ENCODE results near the gene GFRA4.

Gene GFRA4

GRCh38 chr20:3645309-3646066 is 17.7 kb downstream of the GFRA4 start:
- H3K4me3 ChIP-seq (ENCODE audit: low read depth, low read length) = no peak overlapping the region
- no peak for DNase-seq (ENCODE audit: low read depth)
- TF ChIP-seq CTCF (IDR thresholded peaks at IDR 0.05; ENCODE audit: insufficient read depth, low read depth, low read length, missing control alignments) = no peak

GRCh38 chr20:3640259-3640658 is 22.9 kb downstream of the GFRA4 start:
- no peak for TF ChIP-seq CTCF (IDR thresholded peaks at IDR 0.05; ENCODE audit: insufficient read depth, low read depth, low read length, missing control alignments)
- H3K4me3 ChIP-seq (ENCODE audit: low read depth, low read length) = no peak overlapping the region
- no peak for DNase-seq (ENCODE audit: low read depth)

GRCh38 chr20:3635346-3635745 is 27.9 kb downstream of the GFRA4 start:
- DNase-seq (ENCODE audit: low read depth) = no peak
- no peak for TF ChIP-seq CTCF (IDR thresholded peaks at IDR 0.05; ENCODE audit: insufficient read depth, low read depth, low read length, missing control alignments)

GRCh38 chr20:3633913-3634478 is 29.2 kb downstream of the GFRA4 start:
- no peak overlapping the region for H3K4me3 ChIP-seq (ENCODE audit: low read depth, low read length)
- DNase-seq (ENCODE audit: low read depth) = no peak
- no peak for TF ChIP-seq CTCF (IDR thresholded peaks at IDR 0.05; ENCODE audit: insufficient read depth, low read depth, low read length, missing control alignments)

More at GRCh38 chr20:3635346-3635745, 27.9 kb downstream of the GFRA4 start:
- H3K4me3 ChIP-seq (ENCODE audit: low read depth, low read length) = no peak overlapping the region

GRCh38 chr20:3632311-3633004 is 30.7 kb downstream of the GFRA4 start:
- no peak overlapping the region for H3K4me3 ChIP-seq (ENCODE audit: low read depth, low read length)
- no peak for DNase-seq (ENCODE audit: low read depth)
- no peak for TF ChIP-seq CTCF (IDR thresholded peaks at IDR 0.05; ENCODE audit: insufficient read depth, low read depth, low read length, missing control alignments)

GRCh38 chr20:3631534-3631933 is 31.7 kb downstream of the GFRA4 start:
- no peak for DNase-seq (ENCODE audit: low read depth)
- no peak for TF ChIP-seq CTCF (IDR thresholded peaks at IDR 0.05; ENCODE audit: insufficient read depth, low read depth, low read length, missing control alignments)
- no peak overlapping the region for H3K4me3 ChIP-seq (ENCODE audit: low read depth, low read length)

All from GM12865 (cell line).